ENCODE measurements around the gene MALT1.

Gene MALT1

GRCh38 chr18:58657081-58657480, 14.2 kb upstream of the MALT1 start:
- DNase-seq (ENCODE audit: low read depth): no peak
- no peak for TF ChIP-seq MAX (IDR thresholded peaks at IDR 0.05; ENCODE audit: low read depth, low read length)
- TF ChIP-seq POLR2A (IDR thresholded peaks at IDR 0.05; ENCODE audit: extremely low read depth, insufficient read length): no peak
- TF ChIP-seq MYC (IDR thresholded peaks at IDR 0.05; ENCODE audit: low read depth, low read length): no peak
- TF ChIP-seq CTCF (IDR thresholded peaks at IDR 0.05; ENCODE audit: low read depth, low read length): no peak
- H3K4me3 ChIP-seq (ENCODE audit: low read depth, low read length): no peak overlapping the region

- TF ChIP-seq POLR2A (IDR thresholded peaks at IDR 0.05; ENCODE audit: extremely low read depth, insufficient read length): no peak
- no peak for TF ChIP-seq MYC (IDR thresholded peaks at IDR 0.05; ENCODE audit: low read depth, low read length)
- no peak for TF ChIP-seq CTCF (IDR thresholded peaks at IDR 0.05; ENCODE audit: low read depth, low read length)
- no peak for TF ChIP-seq MAX (IDR thresholded peaks at IDR 0.05; ENCODE audit: low read depth, low read length)
- DNase-seq (ENCODE audit: low read depth): no peak
These were observed 13.8 kb upstream of the MALT1 start for GRCh38 chr18:58657494-58657893.

GRCh38 chr18:58659691-58660090, 11.6 kb upstream of the MALT1 start:
- TF ChIP-seq MAX (IDR thresholded peaks at IDR 0.05; ENCODE audit: low read depth, low read length) (no peak), CTCF (IDR thresholded peaks at IDR 0.05; ENCODE audit: low read depth, low read length) (no peak), POLR2A (IDR thresholded peaks at IDR 0.05; ENCODE audit: extremely low read depth, insufficient read length) (no peak), MYC (IDR thresholded peaks at IDR 0.05; ENCODE audit: low read depth, low read length) (no peak)
- DNase-seq (ENCODE audit: low read depth): no peak
- H3K4me3 ChIP-seq (ENCODE audit: low read depth, low read length): no peak overlapping the region

More at GRCh38 chr18:58657494-58657893, 13.8 kb upstream of the MALT1 start:
- no peak overlapping the region for H3K4me3 ChIP-seq (ENCODE audit: low read depth, low read length)

GRCh38 chr18:58660915-58661314, 10.3 kb upstream of the MALT1 start:
- no peak for DNase-seq (ENCODE audit: low read depth)
- no peak overlapping the region for H3K4me3 ChIP-seq (ENCODE audit: low read depth, low read length)
- TF ChIP-seq POLR2A (IDR thresholded peaks at IDR 0.05; ENCODE audit: extremely low read depth, insufficient read length) (no peak), CTCF (IDR thresholded peaks at IDR 0.05; ENCODE audit: low read depth, low read length) (no peak), MYC (IDR thresholded peaks at IDR 0.05; ENCODE audit: low read depth, low read length) (no peak)

- no peak overlapping the region for H3K4me3 ChIP-seq (ENCODE audit: low read depth, low read length)
- no peak for TF ChIP-seq MYC (IDR thresholded peaks at IDR 0.05; ENCODE audit: low read depth, low read length)
- TF ChIP-seq CTCF (IDR thresholded peaks at IDR 0.05; ENCODE audit: low read depth, low read length): no peak
- TF ChIP-seq POLR2A (IDR thresholded peaks at IDR 0.05; ENCODE audit: extremely low read depth, insufficient read length): no peak
- TF ChIP-seq MAX (IDR thresholded peaks at IDR 0.05; ENCODE audit: low read depth, low read length): no peak
- no peak for DNase-seq (ENCODE audit: low read depth)
These were observed 9.8 kb upstream of the MALT1 start for GRCh38 chr18:58661423-58661822.

GRCh38 chr18:58662118-58662517, 9.1 kb upstream of the MALT1 start:
- no peak overlapping the region for H3K4me3 ChIP-seq (ENCODE audit: low read depth, low read length)
- no peak for TF ChIP-seq MYC (IDR thresholded peaks at IDR 0.05; ENCODE audit: low read depth, low read length)
- no peak for TF ChIP-seq POLR2A (IDR thresholded peaks at IDR 0.05; ENCODE audit: extremely low read depth, insufficient read length)
- TF ChIP-seq MAX (IDR thresholded peaks at IDR 0.05; ENCODE audit: low read depth, low read length): no peak
- no peak for TF ChIP-seq CTCF (IDR thresholded peaks at IDR 0.05; ENCODE audit: low read depth, low read length)
- no peak for DNase-seq (ENCODE audit: low read depth)

All from NB4 (cell line).